HepG2 (cell line): ENCODE results near the gene TPRKB. TPM values are rescaled to one million over a fixed set of nuclear protein-coding genes. Genes with fewer than 3 reads are reported as not detected.

Experiments
- CHCHD3 ChIP-seq: sonication (generic); formaldehyde crosslinking; IDR thresholded peaks from 2 replicates; pipeline ENCODE4 v1.8.0; 2022; ENCODE audit warnings: mild to moderate bottlenecking, missing genetic modification reagents, moderate library complexity
- HOMEZ ChIP-seq: IDR thresholded peaks from 2 replicates; pipeline ENCODE4 v1.6.1; 2016; ENCODE audit warnings: low read depth
- KIAA2018 ChIP-seq: sonication (generic); formaldehyde crosslinking; IDR thresholded peaks from 2 replicates; pipeline ENCODE4 v1.5.0; 2020; ENCODE audit warnings: mild to moderate bottlenecking, missing genetic modification reagents, borderline replicate concordance
- POLR2A ChIP-seq, 2 experiments: IDR thresholded peaks; 2 replicates each; pipeline ENCODE4 v1.6.1; 2011; ENCODE audit warnings: low read depth in 2 of 2, low read length in 2 of 2, mild to moderate bottlenecking in 1 of 2, moderate library complexity in 1 of 2; ENCODE audit not compliant: insufficient read depth in 1 of 2
- SMYD3 ChIP-seq: sonication (generic); formaldehyde crosslinking; IDR thresholded peaks from 2 replicates; pipeline ENCODE4 v1.8.1; 2023; ENCODE audit warnings: mild to moderate bottlenecking, missing genetic modification reagents
- ZBTB33 ChIP-seq: sonication (generic); formaldehyde crosslinking; IDR thresholded peaks from 2 replicates; pipeline ENCODE4 v1.4.0; 2020; ENCODE audit warnings: missing genetic modification reagents
- ZNF136 ChIP-seq: sonication (generic); formaldehyde crosslinking; IDR thresholded peaks from 2 replicates; pipeline ENCODE4 v1.8.1; 2022; ENCODE audit warnings: low read depth, mild to moderate bottlenecking, moderate library complexity, missing genetic modification reagents
- ZNF431 ChIP-seq: sonication (generic); formaldehyde crosslinking; IDR thresholded peaks from 2 replicates; pipeline ENCODE4 v1.9.0; 2022; ENCODE audit warnings: missing genetic modification reagents, low read depth, mild to moderate bottlenecking, borderline replicate concordance
- ZNF503 ChIP-seq: sonication (generic); formaldehyde crosslinking; IDR thresholded peaks from 2 replicates; pipeline ENCODE4 v1.4.0; 2020; ENCODE audit warnings: missing genetic modification reagents
- ZNF546 ChIP-seq: sonication (generic); formaldehyde crosslinking; conservative IDR thresholded peaks from 2 replicates; pipeline ENCODE4 v1.8.1; 2023; ENCODE audit warnings: mild to moderate bottlenecking, missing genetic modification reagents
- ZNF556 ChIP-seq: sonication (generic); formaldehyde crosslinking; IDR thresholded peaks from 2 replicates; pipeline ENCODE4 v1.4.0; 2020; ENCODE audit warnings: mild to moderate bottlenecking, missing genetic modification reagents, borderline replicate concordance
- ZNF589 ChIP-seq: sonication (generic); formaldehyde crosslinking; conservative IDR thresholded peaks from 2 replicates; pipeline ENCODE4 v1.8.0; 2022; ENCODE audit warnings: mild to moderate bottlenecking, moderate library complexity, missing genetic modification reagents
- ZNF615 ChIP-seq: sonication (generic); formaldehyde crosslinking; IDR thresholded peaks from 2 replicates; pipeline ENCODE4 v1.5.0; 2020; ENCODE audit warnings: mild to moderate bottlenecking, missing genetic modification reagents, borderline replicate concordance
- ZNF670 ChIP-seq: sonication (generic); formaldehyde crosslinking; IDR thresholded peaks from 2 replicates; pipeline ENCODE4 v1.8.0; 2022; ENCODE audit warnings: mild to moderate bottlenecking, missing genetic modification reagents, borderline replicate concordance
- polyA plus RNA-seq, 8 experiments: library from polyadenylated mRNA; depleted of rRNA in 3 of 8; stranded (reverse) in 7 of 8; unstranded in 1 of 8; fragments of >200 nt; fragmentation: Illumina TruSeq in 4 of 8; extraction: Trizol in 4 of 8; gene quantifications; 2 replicates each; pipeline versions ENCODE4 v1.2.1 to v1.2.3, GENCODE V29; 2011 to 2016; ENCODE audit warnings: low read depth in 4 of 8, missing spikeins in 1 of 8, mixed read lengths in 1 of 8; ENCODE audit not compliant: insufficient read depth in 1 of 8
- total RNA-seq, 5 experiments: library from RNA; depleted of rRNA; stranded (reverse); fragments of >200 nt; fragmentation: Illumina TruSeq; extraction: Trizol; gene quantifications; 2 replicates each; pipeline ENCODE4 v1.2.3, GENCODE V29; 2016; ENCODE audit warnings: low read depth in 1 of 5

TPRKB gene
- total and polyA plus RNA-seq, 2 of the 13 experiments (the other 11 are each of a cell fraction or from before 2014, with no cell fraction given): 32.0 to 58.0 TPM

- TF ChIP-seq HOMEZ (CRISPR knock-in tag) (peak; percentile 94), POLR2A (IDR thresholded peaks at IDR 0.05; ENCODE audit: insufficient read depth in 1 of 2, low read depth in 2 of 2, low read length in 2 of 2) (peak; percentile 85 to 98), ZNF546 (no peak), SMYD3 (CRISPR knock-in tag) (peak; percentile 85), ZNF503 (CRISPR knock-in tag) (0 out of 2 replicates have a peak, but pooled peaks have one; percentile 72), ZNF556 (CRISPR knock-in tag) (peak; percentile 56; the same call in 1 of the 2 replicates), ZBTB33 (peak; percentile 62), ZNF589 (CRISPR knock-in tag) (no peak), ZNF431 (CRISPR knock-in tag) (no peak), CHCHD3 (CRISPR knock-in tag) (no peak; the same call in none of the 2 replicates), ZNF670 (no peak; the same call in 1 of the 2 replicates), ZNF615 (CRISPR knock-in tag) (0 out of 2 replicates have a peak, but pooled peaks have one; percentile 73), KIAA2018 (CRISPR knock-in tag) (no peak), ZNF136 (CRISPR knock-in tag) (0 out of 2 replicates have a peak, but pooled peaks have one; percentile 36)
These were observed 42.5 kb upstream of the TPRKB start, which contains the start of gene DUSP11 (continued) for GRCh38 chr2:73779467-73780236.
